GM23248 (cell line): Measurements from ENCODE around the gene ZSCAN18. TPM values are rescaled to one million over a fixed set of nuclear protein-coding genes. Genes with fewer than 3 reads are reported as not detected.

Experiments used
- DNase-seq: peaks from one replicate; pipeline ENCODE4 v3.0.0-alpha.2; 2015
- H2AFZ ChIP-seq: fragments of 200-600 bp; sonication (generic); 2 replicates; pipeline ENCODE4 v1.6.1; 2016; ENCODE audit warnings: antibody characterized with exemption
- H3F3A ChIP-seq: fragments of 200-600 bp; sonication (generic); 2 replicates; pipeline ENCODE4 v1.6.1; 2016; ENCODE audit warnings: mild to moderate bottlenecking, antibody characterized with exemption, mixed run types; ENCODE audit not compliant: insufficient read depth
- H3K27ac ChIP-seq: fragments of 200-600 bp; sonication (generic); 2 replicates; pipeline ENCODE4 v1.5.1; 2016; ENCODE audit warnings: mild to moderate bottlenecking
- H3K27me3 ChIP-seq: fragments of 200-600 bp; sonication (generic); replicated peaks from 2 replicates; pipeline ENCODE4 v1.6.1; 2016; ENCODE audit warnings: mild to moderate bottlenecking; ENCODE audit not compliant: insufficient read depth
- H3K36me3 ChIP-seq: fragments of 200-600 bp; sonication (generic); 2 replicates; pipeline ENCODE4 v1.6.1; 2016; ENCODE audit warnings: low read depth, mild to moderate bottlenecking
- H3K4me1 ChIP-seq: fragments of 200-600 bp; sonication (generic); 2 replicates; pipeline ENCODE4 v1.6.1; 2016; ENCODE audit warnings: mild to moderate bottlenecking; ENCODE audit not compliant: insufficient read depth
- H3K4me2 ChIP-seq: fragments of 200-600 bp; sonication (generic); one replicate; pipeline ENCODE4 v1.6.1; 2016; ENCODE audit warnings: mild to moderate bottlenecking; ENCODE audit not compliant: unreplicated experiment
- H3K4me3 ChIP-seq: fragments of 200-600 bp; sonication (generic); 2 replicates; pipeline ENCODE4 v1.5.1; 2016; ENCODE audit warnings: mild to moderate bottlenecking
- H3K79me2 ChIP-seq: fragments of 200-600 bp; sonication (generic); 2 replicates; pipeline ENCODE4 v1.6.1; 2016; ENCODE audit warnings: mild to moderate bottlenecking; ENCODE audit not compliant: insufficient read depth
- H3K9ac ChIP-seq: fragments of 200-600 bp; sonication (generic); 2 replicates; pipeline ENCODE4 v1.6.1; 2016; ENCODE audit warnings: mild to moderate bottlenecking
- H3K9me2 ChIP-seq: fragments of 200-600 bp; sonication (generic); 2 replicates; pipeline ENCODE4 v1.6.1; 2016; ENCODE audit warnings: mixed run types, mild to moderate bottlenecking, moderate library complexity; ENCODE audit not compliant: insufficient read depth
- H3K9me3 ChIP-seq: fragments of 200-600 bp; sonication (generic); one replicate; pipeline ENCODE4 v1.6.1; 2017; ENCODE audit warnings: low read depth
- H4K20me1 ChIP-seq: fragments of 200-600 bp; sonication (generic); 2 replicates; pipeline ENCODE4 v1.6.0; 2016; ENCODE audit not compliant: insufficient read depth
- EZH2 ChIP-seq: fragments of 200-600 bp; sonication (generic); IDR thresholded peaks from 2 replicates; pipeline ENCODE4 v1.6.1; 2018; ENCODE audit warnings: antibody characterized with exemption, mild to moderate bottlenecking; ENCODE audit not compliant: insufficient read depth, poor library complexity, severe bottlenecking
- EZH2phosphoT487 ChIP-seq: fragments of 200-600 bp; sonication (generic); IDR thresholded peaks from 2 replicates; pipeline ENCODE4 v1.6.1; 2018; ENCODE audit warnings: antibody characterized with exemption, moderate library complexity, mild to moderate bottlenecking, low read depth; ENCODE audit not compliant: insufficient read depth
- WGBS, 2 experiments: methylation state at CpG; one replicate each; pipeline ENCODE4 v1.1.6; 2015 to 2017; ENCODE audit warnings: low lambda C conversion rate in 2 of 2, low coverage in 1 of 2; ENCODE audit errors: missing lambda C conversion rate in 2 of 2; 5-methylcytosine and 5-hydroxymethylcytosine counted together
- in situ Hi-C: fragments of 300-500 bp; cut with MboI; formaldehyde crosslinking; loops from 2 replicates; pipeline ENCODE4 v1.15.0; 2020
- polyA plus RNA-seq: library from polyadenylated mRNA; unstranded; fragments of >200 nt; fragmentation: Nextera tagmentation; extraction: Ambion mirVana; gene quantifications from 2 replicates; pipeline ENCODE4 v1.2.1, GENCODE V29; 2016
- total RNA-seq: library from RNA; depleted of rRNA; stranded (reverse); fragments of >200 nt; shearing (Covaris generic); gene quantifications from 2 replicates; pipeline ENCODE4 v1.2.3, GENCODE V29; 2014

The ZSCAN18 gene
- total and polyA plus RNA-seq, 2 experiments from 2014 or later = 19.0 to 52.6 TPM

GRCh38 chr19:58067240-58067912 is 30.7 kb downstream of the ZSCAN18 start:
- Histone ChIP-seq H3K4me1 (no peaks in the 10 kb centered on the region), H3F3A (no peaks in the 10 kb centered on the region), H4K20me1 (no peaks in the 10 kb centered on the region), H3K27ac (no peak overlapping the region), H3K9me2 (no peaks in the 10 kb centered on the region), H3K27me3 (no peaks in the 10 kb centered on the region), H2AFZ (no peak overlapping the region), H3K79me2 (no peaks in the 10 kb centered on the region), H3K4me2 (no peak overlapping the region), H3K9me3 (no peaks in the 10 kb centered on the region), H3K36me3 (peaks cover 27% of the 10 kb centered on the region), H3K9ac (no peak overlapping the region), H3K4me3 (no peak overlapping the region)
- in situ Hi-C loops = no loop called here
- peak; percentile 19 for DNase-seq
- WGBS, 2 experiments = 91 to 92% methylated on average over 15 of the region's 15 CpGs
- TF ChIP-seq EZH2 = no peak
- TF ChIP-seq EZH2phosphoT487 = no peak

- H3K36me3 ChIP-seq = peaks cover 27% of the 10 kb centered on the region
- no peaks in the 10 kb centered on the region for H3K27me3 ChIP-seq
- no peak overlapping the region for H3K9ac ChIP-seq
- TF ChIP-seq EZH2phosphoT487 (no peak), EZH2 (no peak)
- H3K4me1 ChIP-seq = no peaks in the 10 kb centered on the region
- H2AFZ ChIP-seq = no peak overlapping the region
- no peak overlapping the region for H3K4me2 ChIP-seq
- in situ Hi-C loops = no loop called here
- no peaks in the 10 kb centered on the region for H3K9me2 ChIP-seq
- no peak overlapping the region for H3K4me3 ChIP-seq
- no peaks in the 10 kb centered on the region for H4K20me1 ChIP-seq
- DNase-seq = no peak
- H3K79me2 ChIP-seq = no peaks in the 10 kb centered on the region
- H3K27ac ChIP-seq = no peak overlapping the region
- H3K9me3 ChIP-seq = no peaks in the 10 kb centered on the region
- WGBS, 2 experiments = 96 to 100% methylated on average over 3 of the region's 3 CpGs
- H3F3A ChIP-seq = no peaks in the 10 kb centered on the region
These were observed 34.3 kb downstream of the ZSCAN18 start for GRCh38 chr19:58063712-58064111.

- no peaks in the 10 kb centered on the region for H3K79me2 ChIP-seq
- H3K4me3 ChIP-seq = peak overlapping the region; percentile 71; the same call in 1 of the 2 replicates
- peak overlapping the region; percentile 97; the same call in 1 of the 2 replicates for H2AFZ ChIP-seq
- no peak for DNase-seq
- no peaks in the 10 kb centered on the region for H3F3A ChIP-seq
- no peaks in the 10 kb centered on the region for H3K4me1 ChIP-seq
- H3K27me3 ChIP-seq = no peaks in the 10 kb centered on the region
- H4K20me1 ChIP-seq = no peaks in the 10 kb centered on the region
- no peak overlapping the region for H3K27ac ChIP-seq
- TF ChIP-seq EZH2 = no peak
- no peak for TF ChIP-seq EZH2phosphoT487
- no peaks in the 10 kb centered on the region for H3K9me2 ChIP-seq
- H3K36me3 ChIP-seq = peaks cover 11% of the 10 kb centered on the region; the same call in 1 of the 2 replicates
- 61 to 75% methylated on average over 24 of the region's 24 CpGs for whole genome bisulfite sequencing, 2 experiments
- in situ Hi-C loops = no loop called here
- H3K9ac ChIP-seq = no peak overlapping the region
- peak overlapping the region; percentile 77 for H3K4me2 ChIP-seq
- no peaks in the 10 kb centered on the region for H3K9me3 ChIP-seq
These were observed 37.8 kb downstream of the ZSCAN18 start for GRCh38 chr19:58060231-58060630.

DNA sequence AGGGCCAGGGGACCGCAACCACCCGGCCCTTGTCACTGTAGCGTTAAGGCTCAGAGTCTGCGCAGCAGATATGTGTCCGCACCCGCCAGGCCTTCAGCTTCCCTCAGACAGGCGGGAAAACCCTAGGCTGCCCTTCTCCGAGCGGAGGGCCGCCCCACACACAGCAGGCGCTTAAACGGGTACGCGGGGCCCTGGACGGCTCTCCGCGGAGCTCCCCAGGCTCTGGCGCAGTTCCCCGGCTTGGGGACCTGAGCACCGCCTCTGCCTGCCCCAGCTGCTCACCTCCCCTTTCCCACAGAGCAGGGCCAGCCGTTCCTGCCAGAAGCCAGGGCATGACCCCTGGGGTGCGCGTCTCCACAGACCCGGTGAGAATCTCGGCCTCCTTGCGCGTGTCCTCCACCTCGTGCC is 38.4 kb downstream of the ZSCAN18 start:
- Histone ChIP-seq H4K20me1 (no peaks in the 10 kb centered on the region), H3K9ac (peak overlapping the region; percentile 85), H3K4me2 (peak overlapping the region; percentile 77), H3K9me3 (no peaks in the 10 kb centered on the region), H3K27me3 (no peaks in the 10 kb centered on the region), H3K4me3 (peak overlapping the region; percentile 71), H3F3A (no peaks in the 10 kb centered on the region), H3K27ac (peak overlapping the region; percentile 71), H3K4me1 (no peaks in the 10 kb centered on the region), H3K79me2 (no peaks in the 10 kb centered on the region), H3K36me3 (peaks cover 6% of the 10 kb centered on the region; the same call in 1 of the 2 replicates), H2AFZ (peak overlapping the region; percentile 97), H3K9me2 (no peaks in the 10 kb centered on the region)
- WGBS, 2 experiments = 12 to 14% methylated on average over 25 to 27 of the region's 28 CpGs
- TF ChIP-seq EZH2phosphoT487 (no peak), EZH2 (no peak)
- no peak for DNase-seq
- in situ Hi-C loops = no loop called here
